H1 (cell line): ENCODE data around the gene RFX2. TPM values are rescaled to one million over a fixed set of nuclear protein-coding genes. Genes with fewer than 3 reads are reported as not detected.

Source experiments
- CHD1 ChIP-seq: IDR thresholded peaks from 2 replicates; pipeline ENCODE4 v1.6.1; 2012; ENCODE audit warnings: low read depth, low read length, improper control_type of control experiment
- CTBP2 ChIP-seq: IDR thresholded peaks from 2 replicates; pipeline ENCODE4 v1.7.0; 2011; ENCODE audit warnings: borderline replicate concordance, mild to moderate bottlenecking, moderate library complexity, mixed read lengths, low read length; ENCODE audit not compliant: insufficient read depth, insufficient read length
- FOSL1 ChIP-seq: IDR thresholded peaks from 2 replicates; pipeline ENCODE4 v1.6.1; 2011; ENCODE audit warnings: mild to moderate bottlenecking, low read depth, low read length, moderate library complexity; ENCODE audit not compliant: insufficient read depth
- GTF2F1 ChIP-seq: IDR thresholded peaks from 2 replicates; pipeline ENCODE4 v1.6.1; 2012; ENCODE audit warnings: low read depth, low read length, improper control_type of control experiment, borderline replicate concordance
- MAX ChIP-seq: IDR thresholded peaks from 2 replicates; pipeline ENCODE4 v1.6.1; 2012; ENCODE audit warnings: inconsistent platforms
- POLR2AphosphoS5 ChIP-seq: IDR thresholded peaks from 2 replicates; pipeline ENCODE4 v1.6.1; 2011; ENCODE audit warnings: low read depth, low read length
- RXRA ChIP-seq: IDR thresholded peaks from 2 replicates; pipeline ENCODE4 v1.6.1; 2011; ENCODE audit warnings: low read depth, mild to moderate bottlenecking, low read length, moderate library complexity; ENCODE audit not compliant: insufficient read depth
- SIX5 ChIP-seq: IDR thresholded peaks from 2 replicates; pipeline ENCODE4 v1.6.1; 2011; ENCODE audit warnings: mild to moderate bottlenecking, low read depth, low read length
- SP4 ChIP-seq: IDR thresholded peaks from 2 replicates; pipeline ENCODE4 v1.6.1; 2012; ENCODE audit warnings: low read length, inconsistent platforms
- polyA plus RNA-seq, 7 experiments: library from polyadenylated mRNA; depleted of rRNA in 3 of 7; stranded (reverse) in 5 of 7; unstranded in 2 of 7; fragments of >200 nt in 5 of 7; fragments of 200-250 nt in 2 of 7; gene quantifications; 1 replicate in 5 of 7; 2 replicates in 1 of 7; 4 replicates in 1 of 7; pipeline versions ENCODE4 v1.2.1 to v1.2.3, GENCODE V29; 2011 to 2013; ENCODE audit warnings: missing spikeins in 2 of 7, mixed read lengths in 2 of 7
- total RNA-seq: library from RNA; stranded (reverse); fragmentation: NEBNext Ultra II Directional; extraction: Animal tissue kit (Norgen Biotek cat#: 25700); gene quantifications from 2 replicates; pipeline ENCODE4 v1.2.1, GENCODE V29; 2021

RFX2 gene
- total and polyA plus RNA-seq, 2 of the 8 experiments (the other 6 are each of a cell fraction or from before 2014, with no cell fraction given): 4.8 to 5.3 TPM

DNA sequence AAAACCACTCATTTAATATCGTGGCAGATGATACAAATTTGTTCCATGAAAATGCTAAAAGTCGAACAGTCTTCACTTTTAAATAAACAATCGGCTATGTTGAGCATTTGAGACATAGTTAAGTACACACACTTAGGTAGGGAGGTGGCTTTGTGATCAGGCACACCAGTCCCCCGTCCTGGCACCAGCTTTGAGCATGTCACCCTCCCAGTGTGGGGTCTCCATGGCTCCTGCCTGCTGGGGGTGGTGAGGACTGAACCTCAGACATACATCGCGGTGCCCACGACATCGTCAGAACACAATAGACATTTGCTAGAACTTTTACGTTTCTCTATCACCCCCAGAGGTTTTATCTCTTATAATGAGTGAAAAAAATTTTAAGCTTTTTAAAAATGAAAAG, 62.0 kb downstream of the RFX2 start (continued):
- TF ChIP-seq CTBP2 (no peak), POLR2AphosphoS5 (no peak), RXRA (no peak), GTF2F1 (no peak), SP4 (no peak), SIX5 (no peak), MAX (no peak), CHD1 (no peak), FOSL1 (no peak)
